K562 (cell line): ENCODE measurements around the gene ISYNA1. TPM values are rescaled to one million over a fixed set of nuclear protein-coding genes. Genes with fewer than 3 reads are reported as not detected.
A peak's percentile ranks its signal among the peaks of the same experiment; 100 is the strongest.

Experiments
- ATAC-seq: fragments of 200-7000 bp; cut with Tn5 transposase; 3 replicates; pipeline ENCODE4 v1.9.1; 2020; ENCODE audit warnings: moderate library complexity
- BruUV-seq: library from RNA; stranded (reverse); fragments of 400-500 nt; replicated peaks from 2 replicates; lab custom pipeline; 2021; lab: Mats Ljungman, UMichigan
- CTCF ChIA-PET: fragments of 300-600 bp; formaldehyde crosslinking; extraction: SDS; loops from one replicate; lab custom pipeline; 2021; ENCODE audit warnings: low intra/inter-chr PET ratio; lab: Yijun Ruan, JAX
- POLR2A ChIA-PET: fragments of 300-600, 350-650 bp; sonication (Branson Sonifier 250); formaldehyde crosslinking; extraction: SDS; loops from one replicate; lab custom pipeline; 2021; ENCODE audit warnings: antibody characterized with exemption, inconsistent platforms; lab: Yijun Ruan, JAX
- DNase-seq, 4 experiments: peaks; one replicate each; pipeline versions ENCODE4 v3.0.0 to v3.0.0-alpha.2; 2011 to 2018; ENCODE audit warnings: low spot score in 3 of 4, mixed read lengths in 3 of 4; ENCODE audit errors: extremely low read depth in 1 of 4
- FAIRE-seq: peaks from 2 replicates; lab custom pipeline; 2011; peaks lifted over from hg19 to GRCh38; lab: Jason Lieb, UNC
- H2AFZ ChIP-seq: 2 replicates; pipeline ENCODE4 v1.6.0; 2011; ENCODE audit warnings: low read depth, low read length, control low read depth, inconsistent platforms
- H3K27ac ChIP-seq: fragments of 200-600 bp; 3 replicates; pipeline ENCODE4 v1.8.0; 2011; ENCODE audit warnings: low read depth, mild to moderate bottlenecking, control low read depth, inconsistent platforms, low read length, moderate library complexity, mixed read lengths; ENCODE audit errors: extremely low read depth
- H3K27me3 ChIP-seq, 2 experiments: fragments of 300-600 bp in 1 of 2; 2 replicates in 1 of 2; 3 replicates in 1 of 2; pipeline versions ENCODE4 v1.6.0 to v1.8.0; 2011; ENCODE audit warnings: inconsistent platforms in 2 of 2, low read length in 2 of 2, mild to moderate bottlenecking in 1 of 2, mixed read lengths in 1 of 2, moderate library complexity in 1 of 2; ENCODE audit not compliant: control insufficient read depth in 2 of 2, insufficient read depth in 2 of 2
- H3K36me3 ChIP-seq: fragments of 300-600 bp; 3 replicates; pipeline ENCODE4 v1.8.0; 2011; ENCODE audit warnings: mild to moderate bottlenecking, low read length, inconsistent platforms; ENCODE audit not compliant: control insufficient read depth, insufficient read depth
- H3K4me1 ChIP-seq, 2 experiments: fragments of 200-600 bp in 1 of 2; replicated peaks in 1 of 2; 2 replicates in 1 of 2; 3 replicates in 1 of 2; pipeline versions ENCODE4 v1.5.1 to v1.8.0; 2011; ENCODE audit warnings: inconsistent platforms in 2 of 2, low read length in 2 of 2, mild to moderate bottlenecking in 1 of 2, mixed read lengths in 1 of 2, moderate library complexity in 1 of 2; ENCODE audit not compliant: control insufficient read depth in 2 of 2, insufficient read depth in 2 of 2
- H3K4me2 ChIP-seq: 2 replicates; pipeline ENCODE4 v1.6.1; 2011; ENCODE audit warnings: low read length, control low read depth, inconsistent platforms, mixed read lengths; ENCODE audit not compliant: insufficient read depth
- H3K4me3 ChIP-seq: fragments of 200-600 bp; sonication (generic), shearing (Covaris generic); 2 replicates; pipeline ENCODE4 v1.5.1; 2016; ENCODE audit warnings: control low read depth, inconsistent platforms
- H3K79me2 ChIP-seq: fragments of 200-600 bp; 3 replicates; pipeline ENCODE4 v1.8.0; 2011; ENCODE audit warnings: low read length, inconsistent platforms; ENCODE audit not compliant: control insufficient read depth, insufficient read depth
- H3K9ac ChIP-seq, 2 experiments: 2 replicates each; pipeline versions ENCODE4 v1.6.0 to v1.6.1; 2011; ENCODE audit warnings: low read depth in 2 of 2, low read length in 2 of 2, control low read depth in 1 of 2, inconsistent platforms in 1 of 2, mild to moderate bottlenecking in 1 of 2, mixed read lengths in 1 of 2; ENCODE audit not compliant: insufficient read depth in 1 of 2
- H3K9me1 ChIP-seq: one replicate; pipeline ENCODE4 v1.6.0; 2011; ENCODE audit warnings: inconsistent platforms, mild to moderate bottlenecking, low read length, moderate library complexity; ENCODE audit not compliant: control insufficient read depth, insufficient read depth
- H3K9me3 ChIP-seq: replicated peaks from 2 replicates; pipeline ENCODE4 v1.5.1; 2011; ENCODE audit warnings: low read depth, low read length, inconsistent platforms; ENCODE audit not compliant: control insufficient read depth, insufficient read depth
- H4K20me1 ChIP-seq: replicated peaks from 2 replicates; pipeline ENCODE4 v1.6.1; 2011; ENCODE audit warnings: low read length, inconsistent platforms, mixed read lengths; ENCODE audit not compliant: control insufficient read depth, insufficient read depth
- ERF ChIP-seq: fragments of 450-650 bp; formaldehyde crosslinking; IDR thresholded peaks from 2 replicates; pipeline ENCODE4 v1.4.0; 2020; ENCODE audit warnings: mild to moderate bottlenecking, mixed read lengths
- FOXA3 ChIP-seq, 2 experiments: fragments of 450-650 bp in 1 of 2; sonication (generic) in 1 of 2; formaldehyde crosslinking; IDR thresholded peaks in 1 of 2; conservative IDR thresholded peaks in 1 of 2; 2 replicates each; pipeline versions ENCODE4 v1.4.0 to v1.8.0; 2020 to 2022; ENCODE audit warnings: mild to moderate bottlenecking in 2 of 2, missing genetic modification reagents in 1 of 2
- GATA2 ChIP-seq: sonication (generic); formaldehyde crosslinking; IDR thresholded peaks from 2 replicates; pipeline ENCODE4 v1.4.0; 2020; ENCODE audit warnings: mild to moderate bottlenecking, missing genetic modification reagents
- KDM1A ChIP-seq, 2 experiments: fragments of 450-650 bp; IDR thresholded peaks; 2 replicates each; pipeline ENCODE4 v1.6.1; 2016; ENCODE audit warnings: mild to moderate bottlenecking in 2 of 2
- KDM4B ChIP-seq, 2 experiments: fragments of 450-650 bp in 1 of 2; sonication (generic) in 1 of 2; IDR thresholded peaks; 2 replicates each; pipeline ENCODE4 v1.6.1; 2016 to 2017; ENCODE audit warnings: borderline replicate concordance in 2 of 2, antibody characterized with exemption in 1 of 2, low read depth in 1 of 2, mild to moderate bottlenecking in 1 of 2
- MED1 ChIP-seq: sonication (generic); formaldehyde crosslinking; IDR thresholded peaks from 2 replicates; pipeline ENCODE4 v1.8.1; 2023; ENCODE audit warnings: missing genetic modification reagents, borderline replicate concordance
- NCOA2 ChIP-seq, 2 experiments: fragments of 450-650 bp; IDR thresholded peaks; 2 replicates each; pipeline ENCODE4 v1.6.1; 2018; ENCODE audit warnings: mild to moderate bottlenecking in 2 of 2, moderate library complexity in 1 of 2; ENCODE audit not compliant: partially characterized antibody in 2 of 2
- NFYB ChIP-seq: IDR thresholded peaks from 2 replicates; pipeline ENCODE4 v1.6.1; 2011; ENCODE audit warnings: mild to moderate bottlenecking, moderate library complexity; ENCODE audit not compliant: insufficient read length; ENCODE audit errors: extremely low read depth
- RNF2 ChIP-seq: sonication (generic); IDR thresholded peaks from 2 replicates; pipeline ENCODE4 v1.6.1; 2016
- SNRNP70 ChIP-seq: fragments of 200-400 bp; formaldehyde crosslinking; optimal IDR thresholded peaks from 2 replicates; pipeline ENCODE3; 2017; ENCODE audit warnings: low read depth, low read length
- ZBTB7A ChIP-seq: IDR thresholded peaks from 2 replicates; pipeline ENCODE4 v1.6.1; 2011; ENCODE audit warnings: low read depth, mild to moderate bottlenecking, low read length, moderate library complexity, borderline replicate concordance; ENCODE audit not compliant: control insufficient read depth
- ZFP30 ChIP-seq: fragments of 250-450 bp; sonication (Bioruptor Pico); IDR thresholded peaks from 2 replicates; pipeline ENCODE4 v1.8.0; 2022; ENCODE audit warnings: moderate library complexity, mild to moderate bottlenecking, inconsistent platforms, borderline replicate concordance
- ZFP36 ChIP-seq: fragments of 150-350 bp; IDR thresholded peaks from 2 replicates; pipeline ENCODE4 v1.6.1; 2018; ENCODE audit warnings: low read length, low read depth; ENCODE audit not compliant: partially characterized antibody
- ZFPM2 ChIP-seq: fragments of 250-450 bp; sonication (Bioruptor Pico); IDR thresholded peaks from 2 replicates; pipeline ENCODE4 v1.5.1; 2022; ENCODE audit warnings: mild to moderate bottlenecking
- ZNF175 ChIP-seq: fragments of 200-800 bp; sonication (Bioruptor generic); IDR thresholded peaks from 2 replicates; pipeline ENCODE4 v1.6.1; 2016; ENCODE audit warnings: low read depth, mild to moderate bottlenecking, missing genetic modification characterization, missing compliant biosample characterization
- ZNF408 ChIP-seq: fragments of 250-450 bp; sonication (Bioruptor Pico); IDR thresholded peaks from 2 replicates; pipeline ENCODE4 v1.4.0; 2020; ENCODE audit warnings: low read depth, mild to moderate bottlenecking, moderate library complexity
- ZNF57 ChIP-seq: fragments of 450-650 bp; formaldehyde crosslinking; IDR thresholded peaks from 2 replicates; pipeline ENCODE4 v1.4.0; 2020; ENCODE audit warnings: mild to moderate bottlenecking, moderate library complexity
- WGBS: fragments of 100-300 bp; shearing (Covaris generic); methylation state at CpG from one replicate; pipeline ENCODE4 v1.1.6; 2016; ENCODE audit warnings: low coverage, mixed read lengths; ENCODE audit not compliant: insufficient coverage; ENCODE audit errors: missing lambda C conversion rate; 5-methylcytosine and 5-hydroxymethylcytosine counted together
- in situ Hi-C: fragments of 300-500 bp; cut with MboI; formaldehyde crosslinking; loops from 4 replicates; pipeline ENCODE4 v1.15.0; 2018; ENCODE audit warnings: inconsistent platforms, mixed read lengths
- intact Hi-C: fragments of 100-400 bp; cut with micrococcal nuclease; formaldehyde crosslinking; loops from 2 replicates; pipeline ENCODE4 v1.14.2; 2022
- polyA plus RNA-seq, 8 experiments: library from polyadenylated mRNA; depleted of rRNA in 4 of 8; stranded (reverse) in 5 of 8; unstranded in 3 of 8; fragments of >200 nt; fragmentation: Nextera tagmentation in 2 of 8; fragmentation: Illumina TruSeq in 1 of 8; extraction: Ambion mirVana in 2 of 8; extraction: Trizol in 1 of 8; gene quantifications; 2 replicates each; pipeline versions ENCODE4 v1.2.1 to v1.2.3, GENCODE V29; 2011 to 2014; ENCODE audit warnings: inconsistent platforms in 1 of 8, missing spikeins in 1 of 8
- total RNA-seq, 7 experiments: library from RNA; depleted of rRNA in 6 of 7; stranded (reverse); fragments of >200 nt in 6 of 7; fragmentation: Illumina TruSeq in 2 of 7; extraction: Trizol in 2 of 7; gene quantifications; 2 replicates each; pipeline versions ENCODE4 v1.2.1 to v1.2.3, GENCODE V29; 2011 to 2021; ENCODE audit warnings: low replicate concordance in 1 of 7
- TF ChIP-seq, protein P1 (sequence below): fragments of 250-450 bp; sonication (Bioruptor Pico); IDR thresholded peaks from 2 replicates; pipeline ENCODE4 v1.6.1; 2021; ENCODE audit warnings: mild to moderate bottlenecking
- TF ChIP-seq, protein P2 (sequence below): fragments of 450-650 bp; conservative IDR thresholded peaks from 2 replicates; pipeline ENCODE4 v1.6.1; 2016; ENCODE audit warnings: missing genetic modification characterization, low read depth, mild to moderate bottlenecking, missing compliant biosample characterization, moderate library complexity
- TF ChIP-seq, protein P3 (sequence below): fragments of 200-800 bp; sonication (Bioruptor generic); IDR thresholded peaks from 2 replicates; pipeline ENCODE4 v1.6.1; 2017; ENCODE audit warnings: missing genetic modification characterization, missing compliant biosample characterization

The ISYNA1 gene
- total and polyA plus RNA-seq, 9 of the 15 experiments (the other 6 are each of a cell fraction or from before 2014, with no cell fraction given), result 21.8 to 460 (median 93.2) TPM

DNA sequence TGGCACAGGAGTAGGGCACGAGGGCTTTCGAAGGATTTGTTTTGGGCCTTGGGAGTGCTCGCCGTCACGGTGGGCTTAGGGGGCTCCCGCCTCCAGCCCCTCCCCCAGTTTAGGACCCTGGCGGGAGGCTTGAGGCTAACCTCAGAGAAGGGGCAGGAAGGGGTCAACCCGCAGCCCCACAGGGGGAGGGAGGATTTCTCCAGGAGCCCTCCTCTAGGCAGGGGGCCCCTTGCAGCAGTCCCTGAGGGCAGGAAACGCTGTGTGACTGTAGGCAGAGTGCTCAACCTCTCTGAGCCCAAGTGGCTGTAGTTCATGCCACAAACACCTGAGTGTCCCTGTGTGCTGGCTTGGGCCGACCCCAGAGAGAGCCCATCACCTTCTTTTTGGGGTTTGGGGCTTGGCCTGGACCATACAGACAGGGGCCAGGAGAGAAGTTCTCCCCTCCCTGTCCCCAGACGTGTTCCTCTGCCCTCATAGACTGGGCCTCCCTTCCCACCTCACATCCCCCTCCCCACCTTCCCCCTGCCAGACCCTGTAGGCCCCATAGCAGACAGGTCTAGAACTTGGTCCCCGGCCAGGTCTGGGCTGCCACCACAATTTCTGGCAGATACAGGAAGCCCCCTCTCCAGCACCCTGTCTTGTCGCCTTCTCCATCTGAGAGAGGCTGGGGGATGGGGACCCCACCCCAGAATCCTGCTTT, 8.1 kb downstream of the ISYNA1 start:
- H3K27ac ChIP-seq, result peak overlapping the region; percentile 85
- no peak overlapping the region for H2AFZ ChIP-seq
- H3K4me3 ChIP-seq, result peak overlapping the region; percentile 41; the same call in 1 of the 2 replicates
- ChIA-PET POLR2A (interaction anchor here (0.7 kb wide), 1 partner anchor 10 kb away, joined by 3 read pairs; no protein-coding TSS in a partner anchor), CTCF (no interaction called here)
- H3K9ac ChIP-seq, result peak overlapping the region; percentile 37 to 73
- no peaks in the 10 kb centered on the region for H3K9me1 ChIP-seq
- H3K4me2 ChIP-seq, result peak overlapping the region; percentile 65
- in situ Hi-C loops, result no loop called here
- H3K4me1 ChIP-seq, result peaks cover 37 to 99% of the 10 kb centered on the region in 2 experiments
- peaks cover 63% of the 10 kb centered on the region for H3K79me2 ChIP-seq
- FAIRE-seq, result no peak
- peaks cover 70% of the 10 kb centered on the region for H3K36me3 ChIP-seq
- intact Hi-C loops, result no loop called here
- DNase-seq, result no peak
- no peaks in the 10 kb centered on the region for H3K27me3 ChIP-seq
- no peaks in the 10 kb centered on the region for H3K9me3 ChIP-seq
- peaks cover 9% of the 10 kb centered on the region; the same call in 1 of the 2 replicates for H4K20me1 ChIP-seq
- no peak for ATAC-seq
- WGBS, result 46% methylated on average over 8 of the region's 13 CpGs
- BruUV-seq, result no TSS peak
- TF ChIP-seq ZBTB7A (peak; percentile 61; the same call in 1 of the 2 replicates), ERF (0 out of 2 replicates have a peak, but pooled peaks have one; percentile 12), SNRNP70 (no peak), ZFP30 (CRISPR knock-in tag) (no peak), RNF2 (no peak), KDM1A (IDR thresholded peaks at IDR 0.05) (peak; percentile 47 to 75), FOXA3 (CRISPR knock-in tag; conservative IDR thresholded peaks at IDR 0.05 in 1 of 2, IDR thresholded peaks at IDR 0.05 in 1 of 2) (no peak), ZFPM2 (CRISPR knock-in tag) (no peak), ZNF408 (CRISPR knock-in tag) (no peak), NFYB (no peak), ZFP36 (peak; percentile 94), KDM4B (IDR thresholded peaks at IDR 0.05; ENCODE audit: borderline replicate concordance in 2 of 2, low read depth in 1 of 2) (no peak), ZNF175 (CRISPR knock-in tag) (no peak), NCOA2 (IDR thresholded peaks at IDR 0.05; ENCODE audit: partially characterized antibody in 2 of 2) (no peak), GATA2 (CRISPR knock-in tag) (no peak), MED1 (CRISPR knock-in tag) (no peak), ZNF57 (no peak)
- TF ChIP-seq, protein P1, sequence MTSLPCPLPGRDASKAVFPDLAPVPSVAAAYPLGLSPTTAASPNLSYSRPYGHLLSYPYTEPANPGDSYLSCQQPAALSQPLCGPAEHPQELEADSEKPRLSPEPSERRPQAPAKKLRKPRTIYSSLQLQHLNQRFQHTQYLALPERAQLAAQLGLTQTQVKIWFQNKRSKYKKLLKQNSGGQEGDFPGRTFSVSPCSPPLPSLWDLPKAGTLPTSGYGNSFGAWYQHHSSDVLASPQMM (CRISPR knock-in tag), result no peak
- TF ChIP-seq, protein P2, sequence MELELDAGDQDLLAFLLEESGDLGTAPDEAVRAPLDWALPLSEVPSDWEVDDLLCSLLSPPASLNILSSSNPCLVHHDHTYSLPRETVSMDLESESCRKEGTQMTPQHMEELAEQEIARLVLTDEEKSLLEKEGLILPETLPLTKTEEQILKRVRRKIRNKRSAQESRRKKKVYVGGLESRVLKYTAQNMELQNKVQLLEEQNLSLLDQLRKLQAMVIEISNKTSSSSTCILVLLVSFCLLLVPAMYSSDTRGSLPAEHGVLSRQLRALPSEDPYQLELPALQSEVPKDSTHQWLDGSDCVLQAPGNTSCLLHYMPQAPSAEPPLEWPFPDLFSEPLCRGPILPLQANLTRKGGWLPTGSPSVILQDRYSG, result no peak
- TF ChIP-seq, protein P3, sequence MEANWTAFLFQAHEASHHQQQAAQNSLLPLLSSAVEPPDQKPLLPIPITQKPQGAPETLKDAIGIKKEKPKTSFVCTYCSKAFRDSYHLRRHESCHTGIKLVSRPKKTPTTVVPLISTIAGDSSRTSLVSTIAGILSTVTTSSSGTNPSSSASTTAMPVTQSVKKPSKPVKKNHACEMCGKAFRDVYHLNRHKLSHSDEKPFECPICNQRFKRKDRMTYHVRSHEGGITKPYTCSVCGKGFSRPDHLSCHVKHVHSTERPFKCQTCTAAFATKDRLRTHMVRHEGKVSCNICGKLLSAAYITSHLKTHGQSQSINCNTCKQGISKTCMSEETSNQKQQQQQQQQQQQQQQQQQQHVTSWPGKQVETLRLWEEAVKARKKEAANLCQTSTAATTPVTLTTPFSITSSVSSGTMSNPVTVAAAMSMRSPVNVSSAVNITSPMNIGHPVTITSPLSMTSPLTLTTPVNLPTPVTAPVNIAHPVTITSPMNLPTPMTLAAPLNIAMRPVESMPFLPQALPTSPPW (CRISPR knock-in tag), result no peak
